HepG2 (cell line): ENCODE measurements around the gene FAM219B. TPM values are rescaled to one million over a fixed set of nuclear protein-coding genes. Genes with fewer than 3 reads are reported as not detected.

Source experiments
- ATF6 ChIP-seq: sonication (generic); formaldehyde crosslinking; conservative IDR thresholded peaks from 2 replicates; pipeline ENCODE4 v1.4.0; 2020; ENCODE audit warnings: missing genetic modification reagents
- DZIP1 ChIP-seq: sonication (generic); formaldehyde crosslinking; IDR thresholded peaks from 2 replicates; pipeline ENCODE4 v1.5.0; 2020; ENCODE audit warnings: mild to moderate bottlenecking, missing genetic modification reagents
- FOXP1 ChIP-seq, 2 experiments: fragments of 450-650 bp in 1 of 2; IDR thresholded peaks; 2 replicates each; pipeline ENCODE4 v1.6.1; 2017 to 2018; ENCODE audit warnings: antibody characterized with exemption in 1 of 2
- GABPA ChIP-seq, 2 experiments: IDR thresholded peaks; 2 replicates each; pipeline ENCODE4 v1.6.1; 2011 to 2016; ENCODE audit warnings: low read depth in 2 of 2, low read length in 1 of 2, missing biosample characterization in 1 of 2, missing genetic modification characterization in 1 of 2
- GLI4 ChIP-seq: sonication (generic); formaldehyde crosslinking; IDR thresholded peaks from 2 replicates; pipeline ENCODE4 v1.5.1; 2020; ENCODE audit warnings: missing genetic modification reagents, mild to moderate bottlenecking, moderate library complexity, borderline replicate concordance
- NAIF1 ChIP-seq: sonication (generic); formaldehyde crosslinking; IDR thresholded peaks from 2 replicates; pipeline ENCODE4 v1.5.0; 2020; ENCODE audit warnings: mild to moderate bottlenecking, missing genetic modification reagents, borderline replicate concordance
- NONO ChIP-seq, 2 experiments: fragments of 450-650 bp in 1 of 2; sonication (generic) in 1 of 2; formaldehyde crosslinking in 1 of 2; IDR thresholded peaks in 1 of 2; conservative IDR thresholded peaks in 1 of 2; 2 replicates each; pipeline versions ENCODE4 v1.6.1 to v1.8.0; 2017 to 2022; ENCODE audit warnings: mild to moderate bottlenecking in 1 of 2, missing genetic modification reagents in 1 of 2, moderate library complexity in 1 of 2
- ONECUT2 ChIP-seq: sonication (generic); formaldehyde crosslinking; IDR thresholded peaks from 2 replicates; pipeline ENCODE4 v1.4.0; 2020; ENCODE audit warnings: missing genetic modification reagents
- PCBP1 ChIP-seq: fragments of 200-400 bp; formaldehyde crosslinking; IDR thresholded peaks from 2 replicates; pipeline ENCODE4 v1.6.1; 2017; ENCODE audit warnings: mild to moderate bottlenecking, low read depth, low read length, borderline replicate concordance
- RBAK ChIP-seq: sonication (generic); formaldehyde crosslinking; IDR thresholded peaks from 2 replicates; pipeline ENCODE4 v1.5.1; 2020; ENCODE audit warnings: mild to moderate bottlenecking, missing genetic modification reagents
- RXRB ChIP-seq: IDR thresholded peaks from 2 replicates; pipeline ENCODE4 v1.6.1; 2016; ENCODE audit warnings: borderline replicate concordance, missing genetic modification reagents, missing compliant biosample characterization
- SIN3B ChIP-seq: fragments of 150-350 bp; IDR thresholded peaks from 2 replicates; pipeline ENCODE4 v1.6.1; 2014; ENCODE audit warnings: low read length
- SP5 ChIP-seq: IDR thresholded peaks from 2 replicates; pipeline ENCODE4 v1.6.1; 2016; ENCODE audit warnings: low read depth, borderline replicate concordance
- SRY ChIP-seq: sonication (generic); formaldehyde crosslinking; IDR thresholded peaks from 2 replicates; pipeline ENCODE4 v1.8.0; 2022; ENCODE audit warnings: mild to moderate bottlenecking, missing genetic modification reagents
- TBX2 ChIP-seq: sonication (generic); formaldehyde crosslinking; IDR thresholded peaks from 2 replicates; pipeline ENCODE4 v1.5.0; 2020; ENCODE audit warnings: missing genetic modification reagents, mild to moderate bottlenecking, borderline replicate concordance
- TFAP4 ChIP-seq: sonication (generic); IDR thresholded peaks from 2 replicates; pipeline ENCODE4 v1.6.1; 2016; ENCODE audit warnings: low read depth, borderline replicate concordance
- TSC22D2 ChIP-seq: sonication (generic); formaldehyde crosslinking; IDR thresholded peaks from 2 replicates; pipeline ENCODE4 v1.5.1; 2020; ENCODE audit warnings: missing genetic modification reagents, mild to moderate bottlenecking, borderline replicate concordance
- ZBTB44 ChIP-seq: sonication (generic); formaldehyde crosslinking; IDR thresholded peaks from 2 replicates; pipeline ENCODE4 v1.4.0; 2020; ENCODE audit warnings: missing genetic modification reagents
- ZNF207 ChIP-seq: fragments of 450-650 bp; IDR thresholded peaks from 2 replicates; pipeline ENCODE4 v1.6.1; 2016; ENCODE audit warnings: antibody characterized with exemption, borderline replicate concordance
- ZNF557 ChIP-seq: sonication (generic); formaldehyde crosslinking; IDR thresholded peaks from 2 replicates; pipeline ENCODE4 v1.4.0; 2020; ENCODE audit warnings: missing genetic modification reagents
- ZNF577 ChIP-seq: sonication (generic); formaldehyde crosslinking; IDR thresholded peaks from 2 replicates; pipeline ENCODE4 v1.4.0; 2020; ENCODE audit warnings: mild to moderate bottlenecking, low read depth, missing genetic modification reagents, borderline replicate concordance
- ZNF768 ChIP-seq: sonication (generic); formaldehyde crosslinking; IDR thresholded peaks from 2 replicates; pipeline ENCODE4 v1.4.0; 2020; ENCODE audit warnings: missing genetic modification reagents
- polyA plus RNA-seq, 8 experiments: library from polyadenylated mRNA; depleted of rRNA in 3 of 8; stranded (reverse) in 7 of 8; unstranded in 1 of 8; fragments of >200 nt; fragmentation: Illumina TruSeq in 4 of 8; extraction: Trizol in 4 of 8; gene quantifications; 2 replicates each; pipeline versions ENCODE4 v1.2.1 to v1.2.3, GENCODE V29; 2011 to 2016; ENCODE audit warnings: low read depth in 4 of 8, missing spikeins in 1 of 8, mixed read lengths in 1 of 8; ENCODE audit not compliant: insufficient read depth in 1 of 8
- total RNA-seq, 5 experiments: library from RNA; depleted of rRNA; stranded (reverse); fragments of >200 nt; fragmentation: Illumina TruSeq; extraction: Trizol; gene quantifications; 2 replicates each; pipeline ENCODE4 v1.2.3, GENCODE V29; 2016; ENCODE audit warnings: low read depth in 1 of 5

Gene FAM219B
- total and polyA plus RNA-seq, 2 of the 13 experiments (the other 11 are each of a cell fraction or from before 2014, with no cell fraction given): 36.6 to 50.2 TPM

- TF ChIP-seq ATF6 (CRISPR knock-in tag) (no peak), ZNF207 (no peak), RXRB (CRISPR knock-in tag) (peak; percentile 68; the same call in 1 of the 2 replicates), ONECUT2 (CRISPR knock-in tag) (no peak), ZNF557 (CRISPR knock-in tag) (no peak), ZNF577 (CRISPR knock-in tag) (no peak), ZNF768 (CRISPR knock-in tag) (peak; percentile 57; the same call in 1 of the 2 replicates), FOXP1 (IDR thresholded peaks at IDR 0.05) (no peak), FOXP1 (CRISPR knock-in tag; IDR thresholded peaks at IDR 0.05) (no peak), SRY (CRISPR knock-in tag) (peak; percentile 77; the same call in 1 of the 2 replicates), SP5 (peak; percentile 77), NAIF1 (no peak), GLI4 (CRISPR knock-in tag) (no peak; the same call in 1 of the 2 replicates), SIN3B (no peak), RBAK (CRISPR knock-in tag) (no peak), DZIP1 (CRISPR knock-in tag) (0 out of 2 replicates have a peak, but pooled peaks have one; percentile 59), TFAP4 (peak; percentile 66; the same call in 1 of the 2 replicates), PCBP1 (no peak), GABPA (IDR thresholded peaks at IDR 0.05; ENCODE audit: low read depth, low read length) (no peak), GABPA (CRISPR knock-in tag; IDR thresholded peaks at IDR 0.05; ENCODE audit: low read depth) (no peak), ZBTB44 (CRISPR knock-in tag) (no peak), NONO (IDR thresholded peaks at IDR 0.05) (no peak), NONO (CRISPR knock-in tag; conservative IDR thresholded peaks at IDR 0.05) (peak; percentile 85), TBX2 (CRISPR knock-in tag) (peak; percentile 60; the same call in 1 of the 2 replicates), TSC22D2 (CRISPR knock-in tag) (peak; percentile 61; the same call in 1 of the 2 replicates)
Measured at GRCh38 chr15:74937590-74938371, 31.1 kb upstream of the FAM219B start, which contains the start of gene COX5A (continued).
